Esophagus muscularis mucosa (tissue), 3 donors: Measurements from ENCODE around the gene GRK5.

ENCODE experiments used
- CTCF ChIP-seq, 3 experiments: fragments of 200-600 bp in 2 of 3; fragments of 450-650 bp in 1 of 3; sonication (generic) in 2 of 3; IDR thresholded peaks; one replicate each; pipeline ENCODE4 v1.5.1; 2017 to 2019; ENCODE audit warnings: antibody characterized with exemption in 3 of 3, mild to moderate bottlenecking in 2 of 3, moderate library complexity in 1 of 3
- POLR2A ChIP-seq: fragments of 450-650 bp; IDR thresholded peaks from one replicate; pipeline ENCODE4 v1.6.1; 2017; ENCODE audit warnings: antibody characterized with exemption, moderate library complexity, mild to moderate bottlenecking, low read depth

- TF ChIP-seq CTCF (IDR thresholded peaks at IDR 0.05) = no peak
- no peak for TF ChIP-seq POLR2A
Observed at GRCh38 chr10:119252470-119253151, 45.2 kb downstream of the GRK5 start.
